Thyroid gland (tissue), 4 donors: ENCODE results near the gene NUDT5. TPM values are rescaled to one million over a fixed set of nuclear protein-coding genes. Genes with fewer than 3 reads are reported as not detected.
A peak's percentile ranks its signal among the peaks of the same experiment; 100 is the strongest.

Source experiments
- DNase-seq, 2 donors: peaks; one replicate each; pipeline ENCODE4 v3.0.0-alpha.2; 2019
- H3K27ac ChIP-seq, 3 donors: fragments of 200-600 bp; sonication (generic); 1 replicate in 2 of 3; 2 replicates in 1 of 3; pipeline ENCODE4 v1.5.1; 2016 to 2019; ENCODE audit warnings: mild to moderate bottlenecking in 1 of 3, moderate library complexity in 1 of 3
- H3K27me3 ChIP-seq: fragments of 200-600 bp; sonication (generic); one replicate; pipeline ENCODE4 v1.5.1; 2019
- H3K36me3 ChIP-seq, 2 donors: fragments of 200-600 bp; sonication (generic); one replicate each; pipeline ENCODE4 v1.5.1; 2016 to 2019
- H3K4me1 ChIP-seq, 2 donors: fragments of 200-600 bp; sonication (generic); one replicate each; pipeline ENCODE4 v1.5.1; 2017 to 2019
- H3K4me3 ChIP-seq, 3 donors: fragments of 200-600 bp; sonication (generic); replicated peaks in 1 of 3; 1 replicate in 2 of 3; 2 replicates in 1 of 3; pipeline ENCODE4 v1.5.1; 2016; ENCODE audit warnings: mild to moderate bottlenecking in 1 of 3
- H3K9me3 ChIP-seq: fragments of 200-600 bp; sonication (generic); one replicate; pipeline ENCODE4 v1.5.1; 2017
- POLR2A ChIP-seq, 2 donors: fragments of 450-650 bp; IDR thresholded peaks; one replicate each; pipeline ENCODE4 v1.6.1; 2017; ENCODE audit warnings: antibody characterized with exemption in 2 of 2, mild to moderate bottlenecking in 2 of 2, moderate library complexity in 1 of 2
- WGBS, 2 donors: methylation state at CpG; one replicate each; pipeline ENCODE4 v1.1.5; 2017; 5-methylcytosine and 5-hydroxymethylcytosine counted together
- intact Hi-C: fragments of 100-400 bp; cut with DNase I; formaldehyde crosslinking; loops from one replicate; pipeline ENCODE4 v1.15.1; 2023
- microRNA counts, 2 donors: library from miRNA; unstranded; fragments of <30 nt; microRNA quantifications; one replicate each; lab custom pipeline; 2016 to 2017
- microRNA-seq: library from miRNA; unstranded; fragments of <30 nt; microRNA quantifications from one replicate; pipeline ENCODE4, GENCODE V29; 2016
- small RNA-seq: library from RNA; depleted of rRNA; stranded (forward); fragments of <200 nt; gene quantifications from one replicate; pipeline ENCODE3, GENCODE V24; 2016
- total RNA-seq, 4 donors: library from RNA; depleted of rRNA; stranded (reverse); fragments of >200 nt; gene quantifications; one replicate each; pipeline ENCODE4 v1.2.3, GENCODE V29; 2016
- TF ChIP-seq, protein P1 (sequence below), 6 experiments: fragments of 200-600 bp in 3 of 6; fragments of 450-650 bp in 3 of 6; sonication (generic) in 3 of 6; IDR thresholded peaks; one replicate each; pipeline ENCODE4 v1.5.1; 2016 to 2019; ENCODE audit warnings: antibody characterized with exemption in 6 of 6, mild to moderate bottlenecking in 2 of 6, inconsistent platforms in 1 of 6, moderate library complexity in 1 of 6

NUDT5 gene
- total RNA-seq, 4 donors from 2014 or later, result 44.9 to 57.9 (median 51.8) TPM

DNA sequence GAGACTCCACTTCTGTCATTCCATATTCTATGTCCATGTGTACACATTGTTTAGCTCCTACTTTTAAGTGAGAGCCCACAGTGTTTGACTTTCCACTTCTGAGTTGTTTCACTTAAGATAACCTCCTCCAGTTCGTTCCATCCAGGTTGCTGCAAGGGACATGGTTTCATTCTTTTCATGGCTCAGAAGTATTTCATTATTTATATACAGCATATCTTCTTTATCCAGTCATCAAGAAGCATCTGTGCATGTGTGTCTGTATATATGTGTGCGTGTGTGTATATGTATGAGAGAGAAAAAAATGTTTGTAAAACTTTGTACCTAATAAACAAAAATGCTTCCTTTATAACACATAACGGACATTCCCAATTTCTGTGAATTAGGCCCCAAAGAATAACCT lies 60.1 kb downstream of the NUDT5 start:
- TF ChIP-seq POLR2A (IDR thresholded peaks at IDR 0.05), result no peak
- TF ChIP-seq, protein P1, sequence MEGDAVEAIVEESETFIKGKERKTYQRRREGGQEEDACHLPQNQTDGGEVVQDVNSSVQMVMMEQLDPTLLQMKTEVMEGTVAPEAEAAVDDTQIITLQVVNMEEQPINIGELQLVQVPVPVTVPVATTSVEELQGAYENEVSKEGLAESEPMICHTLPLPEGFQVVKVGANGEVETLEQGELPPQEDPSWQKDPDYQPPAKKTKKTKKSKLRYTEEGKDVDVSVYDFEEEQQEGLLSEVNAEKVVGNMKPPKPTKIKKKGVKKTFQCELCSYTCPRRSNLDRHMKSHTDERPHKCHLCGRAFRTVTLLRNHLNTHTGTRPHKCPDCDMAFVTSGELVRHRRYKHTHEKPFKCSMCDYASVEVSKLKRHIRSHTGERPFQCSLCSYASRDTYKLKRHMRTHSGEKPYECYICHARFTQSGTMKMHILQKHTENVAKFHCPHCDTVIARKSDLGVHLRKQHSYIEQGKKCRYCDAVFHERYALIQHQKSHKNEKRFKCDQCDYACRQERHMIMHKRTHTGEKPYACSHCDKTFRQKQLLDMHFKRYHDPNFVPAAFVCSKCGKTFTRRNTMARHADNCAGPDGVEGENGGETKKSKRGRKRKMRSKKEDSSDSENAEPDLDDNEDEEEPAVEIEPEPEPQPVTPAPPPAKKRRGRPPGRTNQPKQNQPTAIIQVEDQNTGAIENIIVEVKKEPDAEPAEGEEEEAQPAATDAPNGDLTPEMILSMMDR (IDR thresholded peaks at IDR 0.05), result no peak
- Histone ChIP-seq H3K27me3 (no peaks in the 10 kb centered on the region), H3K27ac (no peak overlapping the region), H3K4me3 (no peak overlapping the region), H3K36me3 (peaks cover 0 to 23% of the 10 kb centered on the region in 2 donors), H3K9me3 (no peaks in the 10 kb centered on the region), H3K4me1 (peaks cover 2 to 3% of the 10 kb centered on the region in 2 donors)
- intact Hi-C loops, result no loop called here
- WGBS, 2 donors, result 83 to 91% methylated on average over 3 of the region's 3 CpGs
- no peak for DNase-seq

DNA sequence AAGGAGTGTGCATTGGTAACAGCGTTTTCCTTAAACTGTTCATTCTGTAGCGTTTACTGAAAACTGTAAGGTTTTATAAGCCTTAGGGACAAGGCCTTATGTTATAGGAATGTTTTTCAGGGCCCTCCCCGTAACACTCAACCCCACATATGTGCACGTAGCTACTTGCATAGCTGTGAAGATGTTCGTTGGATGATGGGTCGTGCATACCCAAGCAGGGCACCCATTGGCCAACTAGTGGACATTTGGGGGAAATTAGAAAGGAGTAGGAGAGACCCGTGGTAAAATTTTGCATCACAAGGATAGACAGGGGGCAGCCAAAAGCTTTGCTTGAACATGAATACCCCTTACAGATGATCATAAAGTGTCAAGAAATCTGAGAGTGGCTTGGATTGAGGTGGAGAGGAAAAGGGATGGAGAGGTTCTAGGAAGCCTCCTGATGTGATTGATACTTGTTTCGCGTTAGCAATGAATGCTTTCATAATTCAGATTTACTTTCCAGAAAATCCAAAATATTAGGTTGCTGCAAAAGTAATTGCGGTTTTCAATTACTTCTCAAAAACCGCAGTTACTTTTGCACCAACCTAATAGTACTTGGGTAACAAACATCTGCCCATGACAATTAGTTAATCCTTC lies 65.3 kb downstream of the NUDT5 start:
- intact Hi-C loops, result loop anchor here (5.0 kb wide), 1 partner anchor 63 kb away; the partner anchor contains the start of gene DHTKD1
- peak; percentile 17 for DNase-seq
- 24 to 27% methylated on average over 11 of the region's 11 CpGs for WGBS, 2 donors
- H3K9me3 ChIP-seq, result no peaks in the 10 kb centered on the region
- H3K4me1 ChIP-seq, result peaks cover 6 to 7% of the 10 kb centered on the region in 2 donors
- peak overlapping the region; percentile 69 to 97 (median 94) for H3K4me3 ChIP-seq
- H3K36me3 ChIP-seq, result no peaks in the 10 kb centered on the region
- H3K27ac ChIP-seq, result peak overlapping the region in 2 of 3 donors; percentile 59 to 72
- H3K27me3 ChIP-seq, result no peaks in the 10 kb centered on the region
- TF ChIP-seq, protein P1 (IDR thresholded peaks at IDR 0.05), result peak in 3 of 6 experiments; percentile 17 to 46 (median 33)
- TF ChIP-seq POLR2A (IDR thresholded peaks at IDR 0.05), result no peak

DNA sequence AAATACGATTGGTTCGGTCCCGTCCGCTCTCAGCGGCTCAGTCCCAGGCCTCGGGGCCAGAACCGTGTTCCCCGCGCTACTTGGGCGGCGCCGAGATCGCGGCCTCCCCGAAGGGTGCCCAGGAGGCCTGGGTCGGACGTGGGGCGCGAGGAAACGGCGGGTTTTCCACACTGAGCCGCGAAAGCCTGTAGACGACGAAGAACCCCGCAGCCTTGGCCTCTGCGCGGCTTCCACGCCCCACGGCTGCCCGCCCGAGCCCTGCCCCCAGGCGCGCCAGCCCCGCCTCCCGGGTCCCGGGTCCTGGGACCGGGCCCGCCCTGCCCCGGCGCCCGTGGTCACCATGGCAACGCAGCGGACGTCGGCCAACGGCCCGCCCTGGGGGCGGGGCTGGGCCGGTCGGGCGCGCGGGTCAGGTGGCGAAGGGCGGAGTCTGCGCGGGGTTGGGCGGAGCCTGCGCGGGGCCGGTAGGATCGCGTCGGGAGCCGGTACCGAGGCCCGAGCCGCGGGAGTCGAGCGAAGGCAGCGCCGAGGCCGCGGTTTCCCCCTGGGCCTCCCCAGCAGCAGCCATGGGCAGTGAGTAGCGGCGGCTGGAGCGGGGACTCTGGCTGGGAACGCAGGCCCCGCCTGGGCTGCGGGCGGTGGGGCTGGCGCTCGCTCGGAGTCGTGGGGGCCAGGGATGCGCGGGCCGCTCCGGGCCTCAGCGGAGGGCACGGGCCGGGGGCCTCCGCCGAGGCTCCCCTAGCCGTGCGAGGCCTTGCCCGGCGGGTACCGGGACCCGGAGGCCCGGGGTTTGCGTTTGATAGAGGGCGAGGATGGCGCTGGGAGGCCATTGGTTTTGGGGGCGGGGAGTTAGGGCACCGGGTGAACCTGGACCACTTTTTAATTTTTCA lies 66.2 kb downstream of the NUDT5 start, which contains the start of gene SEC61A2:
Gene SEC61A2 (plus strand): TSS at position 456 of the 890 bp plus-strand sequence. CDS start 111 bp downstream, at position 567.
- H3K4me3 ChIP-seq, result peak within 1 kb of the TSS; percentile 69 to 97 (median 94)
- intact Hi-C loops, result loop anchor here (5.0 kb wide), 2 partner anchors 62 to 82 kb away; partner anchors contain the start of gene DHTKD1
- no peaks in the 10 kb centered on the region for H3K36me3 ChIP-seq
- DNase-seq, result peak; percentile 95 to 96
- peaks cover 10 to 15% of the 10 kb centered on the region in 2 donors for H3K4me1 ChIP-seq
- H3K27ac ChIP-seq, result peak within 1 kb of the TSS; percentile 95 to 96 (median 95)
- TF ChIP-seq POLR2A (IDR thresholded peaks at IDR 0.05), result peak; percentile 79 to 91
- TF ChIP-seq, protein P1 (IDR thresholded peaks at IDR 0.05), result no peak
- H3K9me3 ChIP-seq, result no peaks in the 10 kb centered on the region
- no peaks in the 10 kb centered on the region for H3K27me3 ChIP-seq
- 0% methylated on average over 31 to 51 of the region's 108 CpGs for WGBS, 2 donors

DNA sequence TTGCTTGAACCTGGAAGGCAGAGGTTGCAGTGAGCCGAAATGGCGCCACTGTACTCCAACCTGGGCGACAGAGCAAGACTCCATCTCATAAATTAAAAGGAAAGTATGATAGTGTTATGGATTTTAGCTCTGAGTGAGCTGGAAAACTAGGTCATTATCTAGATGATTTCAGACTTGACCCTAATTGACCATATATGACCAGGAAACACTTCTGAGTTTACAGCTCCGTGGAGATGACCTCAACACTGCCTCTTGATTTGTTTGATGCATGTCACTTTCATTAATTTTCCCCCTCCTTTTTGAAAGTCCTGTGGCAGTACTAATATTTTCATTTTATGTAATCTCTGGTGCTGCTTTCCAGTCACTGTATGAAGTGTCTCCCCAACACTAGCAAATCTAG lies 74.0 kb downstream of the NUDT5 start:
- H3K4me1 ChIP-seq, result peaks cover 15 to 26% of the 10 kb centered on the region in 2 donors
- DNase-seq, result no peak
- intact Hi-C loops, result no loop called here
- TF ChIP-seq, protein P1 (IDR thresholded peaks at IDR 0.05), result no peak
- no peak for TF ChIP-seq POLR2A (IDR thresholded peaks at IDR 0.05)
- peaks cover 5 to 14% of the 10 kb centered on the region in 2 donors for H3K36me3 ChIP-seq
- no peak overlapping the region for H3K4me3 ChIP-seq
- H3K9me3 ChIP-seq, result no peaks in the 10 kb centered on the region
- H3K27me3 ChIP-seq, result no peaks in the 10 kb centered on the region
- WGBS, 2 donors, result 91 to 94% methylated on average over 4 of the region's 4 CpGs
- H3K27ac ChIP-seq, result peak overlapping the region in 1 of 3 donors; percentile 81

MicroRNA genes within 50 kb of the gene (microRNA counts, 767-probe panel; counts per million panel counts)
- microRNA hsa-miR-548ak (lab: Ali Mortazavi, UCI), result 4,137 to 4,430 counts per million in 2 donors

Small RNAs within 50 kb of the gene (microRNA-seq; reads per million reads assigned to microRNA genes)
- not detected for gene MIR548AK

Small RNAs within 50 kb of the gene (small RNA-seq; reads per million reads assigned to genes)
- gene MIR548AK (not detected), gene RNU6-88P (not detected)

Other genes with a start within 250 kb of the NUDT5 start
- gene UPF2, start 153.1 kb downstream of the NUDT5 start, total RNA-seq, result 10 to 100 TPM; 22.8 to 36.3 (median 26.6) TPM
- 10 to 100 TPM; 29.1 to 80.2 (median 52.8) TPM for gene DHTKD1, start 126.9 kb downstream of the NUDT5 start, total RNA-seq
- 10 to 100 TPM in 3 of 4 donors, 1 to 10 TPM in 1; 7.8 to 17.8 (median 13.3) TPM for gene SEC61A2, start 66.2 kb downstream of the NUDT5 start, total RNA-seq
- 10 to 100 TPM; 50.7 to 88.2 (median 68.9) TPM for gene CDC123, start 297 bp upstream of the NUDT5 start, total RNA-seq
- 10 to 100 TPM; 12.2 to 29.6 (median 17.4) TPM for gene CAMK1D, start 153.7 kb upstream of the NUDT5 start, total RNA-seq